Measurements from ENCODE around the gene ETV3L. TPM values are rescaled to one million over a fixed set of nuclear protein-coding genes. Genes with fewer than 3 reads are reported as not detected.

Gene ETV3L
- total RNA-seq, 4 donors from 2014 or later, result not detected

DNA sequence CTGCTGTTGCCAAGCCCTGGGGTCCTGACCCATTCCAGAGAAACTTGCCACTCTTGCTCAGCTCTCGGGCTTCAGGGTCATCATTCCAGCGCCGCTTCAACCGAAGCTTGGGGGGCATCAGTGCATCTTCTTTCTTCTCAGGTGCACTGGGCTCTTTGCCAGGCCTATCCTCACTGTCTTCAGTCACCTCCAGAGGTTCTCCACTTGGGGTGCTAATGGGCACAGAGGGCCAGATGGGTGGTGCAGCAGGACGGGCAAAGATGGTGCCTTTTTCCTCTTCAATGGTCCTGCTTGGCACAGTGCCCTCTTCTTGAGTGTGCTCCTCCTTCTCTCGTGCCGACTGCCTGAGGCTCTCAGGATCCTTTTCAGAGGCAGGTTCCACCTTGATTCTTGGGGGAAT is 25.2 kb upstream of the ETV3L start:
- DNase-seq (ENCODE audit: low spot score in 2 of 2), result peak in 1 of 2 donors; percentile 82
- TF ChIP-seq CTCF (IDR thresholded peaks at IDR 0.05), result no peak
- TF ChIP-seq POLR2A (IDR thresholded peaks at IDR 0.05), result no peak
- 65 to 68% methylated on average over 7 of the region's 7 CpGs for WGBS, 2 donors
- intact Hi-C loops (cut with DNase I; ENCODE audit: low total_unique reads), result no loop called here
- H3K4me3 ChIP-seq (ENCODE audit: low read depth, poor library complexity, severe bottlenecking), result no peak overlapping the region

DNA sequence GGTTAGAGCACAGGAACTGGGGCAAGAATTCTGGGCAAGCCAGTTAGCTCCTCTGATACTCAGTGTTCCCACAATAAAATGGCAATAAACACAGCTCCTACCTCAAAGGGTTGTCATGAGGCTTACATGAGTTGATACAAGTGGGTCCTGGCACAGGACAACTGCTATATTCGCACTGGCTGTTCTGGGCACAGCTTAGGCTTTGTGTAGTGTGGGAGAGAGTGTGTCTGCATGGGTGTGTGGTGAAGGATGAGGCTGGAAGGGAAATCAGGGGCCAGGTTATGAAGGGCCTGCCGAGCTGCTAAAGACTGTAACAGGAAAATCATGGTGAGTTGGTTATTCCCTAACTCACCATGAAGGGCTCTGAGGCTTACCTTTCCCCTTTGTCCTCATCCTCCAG is 19.8 kb upstream of the ETV3L start:
- no peak for DNase-seq (ENCODE audit: low spot score in 2 of 2)
- WGBS, 2 donors, result 75% methylated on average over 2 of the region's 2 CpGs
- no peak overlapping the region for H3K4me3 ChIP-seq (ENCODE audit: low read depth, poor library complexity, severe bottlenecking)
- intact Hi-C loops (cut with DNase I; ENCODE audit: low total_unique reads), result no loop called here
- TF ChIP-seq CTCF (IDR thresholded peaks at IDR 0.05) (no peak), POLR2A (IDR thresholded peaks at IDR 0.05) (no peak)

GRCh38 chr1:157119008-157119407 is 19.4 kb upstream of the ETV3L start:
- WGBS, 2 donors, result 87 to 93% methylated on average over 9 of the region's 9 CpGs
- no peak overlapping the region for H3K4me3 ChIP-seq (ENCODE audit: low read depth, poor library complexity, severe bottlenecking)
- intact Hi-C loops (cut with DNase I; ENCODE audit: low total_unique reads), result no loop called here
- peak in 1 of 2 donors; percentile 68 for DNase-seq (ENCODE audit: low spot score in 2 of 2)
- no peak for TF ChIP-seq CTCF (IDR thresholded peaks at IDR 0.05)
- TF ChIP-seq POLR2A (IDR thresholded peaks at IDR 0.05), result no peak

- no peak for TF ChIP-seq CTCF (IDR thresholded peaks at IDR 0.05)
- no peak for TF ChIP-seq POLR2A (IDR thresholded peaks at IDR 0.05)
- 66 to 74% methylated on average over 4 of the region's 4 CpGs for WGBS, 2 donors
- no peak overlapping the region for H3K4me3 ChIP-seq (ENCODE audit: low read depth, poor library complexity, severe bottlenecking)
- intact Hi-C loops (cut with DNase I; ENCODE audit: low total_unique reads), result no loop called here
- peak in 1 of 2 donors; percentile 59 for DNase-seq (ENCODE audit: low spot score in 2 of 2)
Measured at GRCh38 chr1:157117527-157118057, 18.0 kb upstream of the ETV3L start.

DNA sequence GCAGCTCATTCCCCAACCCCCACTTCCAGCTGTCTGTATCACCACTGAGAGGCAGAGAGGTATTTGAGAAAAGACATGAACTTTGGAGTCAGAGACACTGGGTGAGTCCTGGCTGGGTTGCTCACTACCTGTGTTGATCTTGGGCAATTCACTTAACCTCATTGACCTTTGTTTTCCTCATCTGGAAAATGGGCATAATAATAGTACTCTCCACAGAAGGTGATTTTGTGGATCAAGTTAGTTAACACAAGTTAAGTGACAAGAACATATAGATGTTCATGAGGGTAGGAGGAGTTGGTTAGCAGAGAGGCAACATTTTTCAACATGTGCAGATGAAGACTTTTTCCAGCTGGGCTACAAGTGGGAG is 17.1 kb upstream of the ETV3L start:
- intact Hi-C loops (cut with DNase I; ENCODE audit: low total_unique reads), result no loop called here
- TF ChIP-seq POLR2A (IDR thresholded peaks at IDR 0.05), result no peak
- no peak overlapping the region for H3K4me3 ChIP-seq (ENCODE audit: low read depth, poor library complexity, severe bottlenecking)
- DNase-seq (ENCODE audit: low spot score in 2 of 2), result no peak

GRCh38 chr1:157115851-157116736 is 16.5 kb upstream of the ETV3L start:
- 77 to 80% methylated on average over 16 of the region's 16 CpGs for WGBS, 2 donors
- TF ChIP-seq CTCF (IDR thresholded peaks at IDR 0.05) (no peak), POLR2A (IDR thresholded peaks at IDR 0.05) (no peak)
- DNase-seq (ENCODE audit: low spot score in 2 of 2), result peak in 1 of 2 donors; percentile 48

More at GRCh38 chr1:157115851-157116736, 16.5 kb upstream of the ETV3L start:
- H3K4me3 ChIP-seq (ENCODE audit: low read depth, poor library complexity, severe bottlenecking), result no peak overlapping the region
- intact Hi-C loops (cut with DNase I; ENCODE audit: low total_unique reads), result no loop called here
